HepG2 (cell line): Measurements from ENCODE around the gene TRIO. TPM values are rescaled to one million over a fixed set of nuclear protein-coding genes. Genes with fewer than 3 reads are reported as not detected.

Experiments
- ATAC-seq: fragments of 200-7000 bp; cut with Tn5 transposase; 3 replicates; pipeline ENCODE4 v1.9.1; 2020; ENCODE audit warnings: mild to moderate bottlenecking, moderate library complexity
- BruUV-seq: library from RNA; stranded (reverse); fragments of 400-500 nt; replicated peaks from 2 replicates; lab custom pipeline; 2021; lab: Mats Ljungman, UMichigan
- CTCF ChIA-PET: fragments of 300-600 bp; formaldehyde crosslinking; extraction: SDS; loops from one replicate; lab custom pipeline; 2021; ENCODE audit warnings: low total read pairs, inconsistent platforms, low intra/inter-chr PET ratio; lab: Yijun Ruan, JAX
- POLR2A ChIA-PET: fragments of 350-600 bp; sonication (Branson Sonifier 250); formaldehyde crosslinking; loops from one replicate; lab custom pipeline; 2020; ENCODE audit warnings: antibody characterized with exemption, inconsistent platforms; lab: Yijun Ruan, JAX
- DNase-seq: peaks from one replicate; pipeline ENCODE4 v3.0.0-alpha.2; 2015; ENCODE audit warnings: low spot score
- FAIRE-seq: peaks from 3 replicates; lab custom pipeline; 2011; peaks lifted over from hg19 to GRCh38; lab: Jason Lieb, UNC
- H2AFZ ChIP-seq: one replicate; pipeline ENCODE4 v1.6.1; 2011; ENCODE audit warnings: low read length, inconsistent platforms
- H3K27ac ChIP-seq: fragments of 300-600 bp; 3 replicates; pipeline ENCODE4 v1.8.0; 2011; ENCODE audit warnings: mixed run types, mild to moderate bottlenecking, mixed read lengths, low read length, inconsistent platforms; ENCODE audit not compliant: insufficient read depth; ENCODE audit errors: extremely low read length
- H3K27me3 ChIP-seq, 2 experiments: fragments of 200-600 bp in 1 of 2; 2 replicates in 1 of 2; 3 replicates in 1 of 2; pipeline versions ENCODE4 v1.6.0 to v1.8.0; 2011; ENCODE audit warnings: low read length in 2 of 2, mild to moderate bottlenecking in 2 of 2, moderate library complexity in 2 of 2, inconsistent platforms in 1 of 2; ENCODE audit not compliant: insufficient read depth in 2 of 2, control insufficient read depth in 1 of 2
- H3K36me3 ChIP-seq, 2 experiments: fragments of 200-600 bp in 1 of 2; replicated peaks in 1 of 2; 2 replicates in 1 of 2; 3 replicates in 1 of 2; pipeline versions ENCODE4 v1.5.1 to v1.8.0; 2011; ENCODE audit warnings: low read length in 2 of 2, inconsistent platforms in 1 of 2; ENCODE audit not compliant: insufficient read depth in 2 of 2, control insufficient read depth in 1 of 2
- H3K4me1 ChIP-seq: 2 replicates; pipeline ENCODE4 v1.5.1; 2012; ENCODE audit warnings: low read length, inconsistent platforms; ENCODE audit not compliant: insufficient read depth
- H3K4me2 ChIP-seq: 2 replicates; pipeline ENCODE4 v1.6.0; 2011; ENCODE audit warnings: low read depth, low read length, inconsistent platforms
- H3K4me3 ChIP-seq, 3 experiments: fragments of 200-600 bp in 1 of 3; sonication (generic), shearing (Covaris generic) in 1 of 3; replicated peaks in 1 of 3; 2 replicates each; pipeline ENCODE4 v1.5.1; 2011 to 2016; ENCODE audit warnings: low read length in 3 of 3, inconsistent platforms in 2 of 3, low read depth in 2 of 3, mild to moderate bottlenecking in 2 of 3, control low read depth in 1 of 3, mixed read lengths in 1 of 3; ENCODE audit not compliant: insufficient read depth in 1 of 3
- H3K79me2 ChIP-seq: one replicate; pipeline ENCODE4 v1.6.1; 2011; ENCODE audit warnings: low read length, inconsistent platforms; ENCODE audit not compliant: insufficient read depth
- H3K9ac ChIP-seq: 2 replicates; pipeline ENCODE4 v1.6.0; 2011; ENCODE audit warnings: mild to moderate bottlenecking, low read depth, low read length, inconsistent platforms; ENCODE audit not compliant: insufficient read depth
- H3K9me3 ChIP-seq: 2 replicates; pipeline ENCODE4 v1.5.1; 2012; ENCODE audit warnings: mild to moderate bottlenecking, low read length
- H4K20me1 ChIP-seq: 2 replicates; pipeline ENCODE4 v1.6.0; 2011; ENCODE audit warnings: inconsistent platforms, mild to moderate bottlenecking, low read length, moderate library complexity; ENCODE audit not compliant: insufficient read depth
- AGO1 ChIP-seq: fragments of 200-400 bp; formaldehyde crosslinking; IDR thresholded peaks from 2 replicates; pipeline ENCODE4 v1.6.1; 2017; ENCODE audit warnings: mild to moderate bottlenecking, low read depth, low read length, moderate library complexity; ENCODE audit not compliant: poor library complexity, severe bottlenecking
- ATF1 ChIP-seq: IDR thresholded peaks from 2 replicates; pipeline ENCODE4 v1.6.1; 2016; ENCODE audit warnings: mild to moderate bottlenecking, control low read depth
- CEBPB ChIP-seq: IDR thresholded peaks from 2 replicates; pipeline ENCODE4 v1.6.1; 2011; ENCODE audit warnings: low read depth, low read length, improper control_type of control experiment, borderline replicate concordance
- KLF11 ChIP-seq: IDR thresholded peaks from 2 replicates; pipeline ENCODE4 v1.6.1; 2016; ENCODE audit warnings: missing compliant biosample characterization
- NFIC ChIP-seq: IDR thresholded peaks from 2 replicates; pipeline ENCODE4 v1.6.1; 2012; ENCODE audit warnings: mild to moderate bottlenecking, low read length, inconsistent platforms
- PHF20 ChIP-seq: sonication (generic); formaldehyde crosslinking; IDR thresholded peaks from 2 replicates; pipeline ENCODE4 v1.5.0; 2020; ENCODE audit warnings: mild to moderate bottlenecking, missing genetic modification reagents
- SALL1 ChIP-seq: sonication (generic); formaldehyde crosslinking; IDR thresholded peaks from 2 replicates; pipeline ENCODE4 v1.8.0; 2022; ENCODE audit warnings: mild to moderate bottlenecking, missing genetic modification reagents
- SRSF1 ChIP-seq: fragments of 200-400 bp; formaldehyde crosslinking; optimal IDR thresholded peaks from 2 replicates; pipeline ENCODE3; 2017; ENCODE audit warnings: mild to moderate bottlenecking, low read depth, low read length, moderate library complexity
- ZNF550 ChIP-seq: sonication (generic); formaldehyde crosslinking; IDR thresholded peaks from 2 replicates; pipeline ENCODE4 v1.4.0; 2020; ENCODE audit warnings: mild to moderate bottlenecking, missing genetic modification reagents, borderline replicate concordance
- ZNF782 ChIP-seq: sonication (generic); formaldehyde crosslinking; IDR thresholded peaks from 2 replicates; pipeline ENCODE4 v1.4.0; 2020; ENCODE audit warnings: missing genetic modification reagents, mild to moderate bottlenecking, borderline replicate concordance
- WGBS: methylation state at CpG from one replicate; pipeline ENCODE4 v1.1.6; 2017; ENCODE audit warnings: low lambda C conversion rate; 5-methylcytosine and 5-hydroxymethylcytosine counted together
- in situ Hi-C: cut with HindIII; loops from 2 replicates; pipeline ENCODE4 v1.10.0; 2017; ENCODE audit warnings: low pct_unique_long_range_greater_than_20kb; ENCODE audit not compliant: extremely low pct_ligation_motif_present
- intact Hi-C: fragments of 100-400 bp; cut with micrococcal nuclease; formaldehyde crosslinking; loops from one replicate; pipeline ENCODE4 v1.10.0; 2022; ENCODE audit not compliant: unreplicated experiment
- polyA plus RNA-seq, 8 experiments: library from polyadenylated mRNA; depleted of rRNA in 3 of 8; stranded (reverse) in 7 of 8; unstranded in 1 of 8; fragments of >200 nt; fragmentation: Illumina TruSeq in 4 of 8; extraction: Trizol in 4 of 8; gene quantifications; 2 replicates each; pipeline versions ENCODE4 v1.2.1 to v1.2.3, GENCODE V29; 2011 to 2016; ENCODE audit warnings: low read depth in 4 of 8, missing spikeins in 1 of 8, mixed read lengths in 1 of 8; ENCODE audit not compliant: insufficient read depth in 1 of 8
- total RNA-seq, 5 experiments: library from RNA; depleted of rRNA; stranded (reverse); fragments of >200 nt; fragmentation: Illumina TruSeq; extraction: Trizol; gene quantifications; 2 replicates each; pipeline ENCODE4 v1.2.3, GENCODE V29; 2016; ENCODE audit warnings: low read depth in 1 of 5
- TF ChIP-seq, protein P1 (sequence below): sonication (generic); formaldehyde crosslinking; IDR thresholded peaks from 2 replicates; pipeline ENCODE4 v1.9.0; 2021; ENCODE audit warnings: missing genetic modification reagents, borderline replicate concordance
- TF ChIP-seq, protein P2 (sequence below): sonication (generic); formaldehyde crosslinking; IDR thresholded peaks from 2 replicates; pipeline ENCODE4 v1.8.0; 2022; ENCODE audit warnings: mild to moderate bottlenecking, missing genetic modification reagents, moderate library complexity
- TF ChIP-seq, protein P3 (sequence below): sonication (generic); formaldehyde crosslinking; conservative IDR thresholded peaks from 2 replicates; pipeline ENCODE4 v1.8.0; 2022; ENCODE audit warnings: missing genetic modification reagents

The TRIO gene
- total and polyA plus RNA-seq, 2 of the 13 experiments (the other 11 are each of a cell fraction or from before 2014, with no cell fraction given) = 45.2 to 45.9 TPM

DNA sequence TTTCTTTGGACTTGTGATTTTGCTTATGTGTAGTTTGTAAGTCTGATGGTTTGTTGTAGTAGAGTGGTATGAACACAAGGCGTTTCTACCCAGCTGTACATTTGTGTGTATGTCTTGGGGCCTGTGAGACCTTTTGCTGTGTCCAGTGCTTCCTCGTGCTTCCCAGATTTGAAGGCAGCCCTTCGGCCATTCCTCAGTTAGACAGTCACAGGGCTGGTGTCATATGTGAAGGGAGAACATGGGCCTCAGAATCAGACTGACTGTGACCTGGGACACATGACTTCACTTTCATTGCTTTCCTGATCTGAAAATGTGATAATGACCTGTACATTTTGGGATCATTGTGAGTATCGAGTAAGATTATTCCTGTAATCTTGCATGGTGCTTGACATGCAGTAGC is 140.0 kb downstream of the TRIO start (continued):
- TF ChIP-seq, protein P1, sequence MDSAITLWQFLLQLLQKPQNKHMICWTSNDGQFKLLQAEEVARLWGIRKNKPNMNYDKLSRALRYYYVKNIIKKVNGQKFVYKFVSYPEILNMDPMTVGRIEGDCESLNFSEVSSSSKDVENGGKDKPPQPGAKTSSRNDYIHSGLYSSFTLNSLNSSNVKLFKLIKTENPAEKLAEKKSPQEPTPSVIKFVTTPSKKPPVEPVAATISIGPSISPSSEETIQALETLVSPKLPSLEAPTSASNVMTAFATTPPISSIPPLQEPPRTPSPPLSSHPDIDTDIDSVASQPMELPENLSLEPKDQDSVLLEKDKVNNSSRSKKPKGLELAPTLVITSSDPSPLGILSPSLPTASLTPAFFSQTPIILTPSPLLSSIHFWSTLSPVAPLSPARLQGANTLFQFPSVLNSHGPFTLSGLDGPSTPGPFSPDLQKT (CRISPR knock-in tag) = no peak
- TF ChIP-seq ZNF782 (CRISPR knock-in tag) = no peak

DNA sequence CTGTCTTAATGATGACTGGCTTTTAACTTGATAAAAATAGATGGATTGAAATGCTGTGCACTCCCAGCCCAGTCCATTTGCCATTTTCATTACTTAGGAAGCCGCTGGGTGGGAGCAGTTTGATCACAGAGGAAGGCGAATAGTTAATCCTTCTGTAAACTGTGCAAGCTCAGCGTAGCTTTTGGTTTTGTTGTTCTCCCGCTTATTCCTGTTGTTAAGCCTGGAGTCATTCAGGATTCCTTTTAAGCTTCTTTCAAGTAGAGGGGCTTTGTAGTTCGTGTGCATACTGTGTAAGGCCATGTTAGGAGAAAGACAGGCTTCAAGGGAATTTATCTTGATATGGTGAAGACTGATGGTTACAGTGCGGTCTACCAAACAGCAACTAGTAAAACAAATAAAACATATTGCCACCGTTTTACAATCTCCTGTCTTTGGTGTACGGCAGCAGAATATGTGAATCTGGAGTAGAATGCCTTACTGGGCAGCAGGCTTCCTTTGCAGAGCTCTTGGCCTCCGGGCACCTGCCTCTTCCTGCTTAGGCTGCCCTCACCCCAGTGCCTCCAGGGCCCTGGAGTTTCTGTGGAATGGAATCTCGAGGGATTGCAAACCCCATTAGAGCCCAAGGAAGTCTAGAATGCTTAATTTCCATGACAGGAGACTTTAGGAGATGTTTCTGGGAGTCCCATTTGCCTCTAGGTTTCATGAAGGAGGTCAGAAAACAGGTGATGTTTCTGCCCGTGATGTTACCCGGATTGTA is 141.4 kb downstream of the TRIO start:
- H2AFZ ChIP-seq = no peak overlapping the region
- H3K4me3 ChIP-seq = no peak overlapping the region
- H3K27me3 ChIP-seq = no peaks in the 10 kb centered on the region
- no peak for DNase-seq
- no peak for FAIRE-seq
- in situ Hi-C loops = no loop called here
- no TSS peak for BruUV-seq
- no peak for ATAC-seq
- peaks cover 10 to 47% of the 10 kb centered on the region in 2 experiments for H3K36me3 ChIP-seq
- no peaks in the 10 kb centered on the region for H4K20me1 ChIP-seq
- H3K27ac ChIP-seq = no peak overlapping the region
- TF ChIP-seq ATF1 = no peak
- TF ChIP-seq, protein P2, sequence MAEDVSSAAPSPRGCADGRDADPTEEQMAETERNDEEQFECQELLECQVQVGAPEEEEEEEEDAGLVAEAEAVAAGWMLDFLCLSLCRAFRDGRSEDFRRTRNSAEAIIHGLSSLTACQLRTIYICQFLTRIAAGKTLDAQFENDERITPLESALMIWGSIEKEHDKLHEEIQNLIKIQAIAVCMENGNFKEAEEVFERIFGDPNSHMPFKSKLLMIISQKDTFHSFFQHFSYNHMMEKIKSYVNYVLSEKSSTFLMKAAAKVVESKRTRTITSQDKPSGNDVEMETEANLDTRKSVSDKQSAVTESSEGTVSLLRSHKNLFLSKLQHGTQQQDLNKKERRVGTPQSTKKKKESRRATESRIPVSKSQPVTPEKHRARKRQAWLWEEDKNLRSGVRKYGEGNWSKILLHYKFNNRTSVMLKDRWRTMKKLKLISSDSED = no peak
- no peak for TF ChIP-seq ZNF550 (CRISPR knock-in tag)
- TF ChIP-seq NFIC = no peak
- no peak for TF ChIP-seq SALL1 (CRISPR knock-in tag)
- TF ChIP-seq SRSF1 = no peak
- TF ChIP-seq CEBPB = no peak
- TF ChIP-seq AGO1 = no peak
- no peak for TF ChIP-seq KLF11 (CRISPR knock-in tag)
- TF ChIP-seq PHF20 (CRISPR knock-in tag) = no peak
- TF ChIP-seq, protein P3, sequence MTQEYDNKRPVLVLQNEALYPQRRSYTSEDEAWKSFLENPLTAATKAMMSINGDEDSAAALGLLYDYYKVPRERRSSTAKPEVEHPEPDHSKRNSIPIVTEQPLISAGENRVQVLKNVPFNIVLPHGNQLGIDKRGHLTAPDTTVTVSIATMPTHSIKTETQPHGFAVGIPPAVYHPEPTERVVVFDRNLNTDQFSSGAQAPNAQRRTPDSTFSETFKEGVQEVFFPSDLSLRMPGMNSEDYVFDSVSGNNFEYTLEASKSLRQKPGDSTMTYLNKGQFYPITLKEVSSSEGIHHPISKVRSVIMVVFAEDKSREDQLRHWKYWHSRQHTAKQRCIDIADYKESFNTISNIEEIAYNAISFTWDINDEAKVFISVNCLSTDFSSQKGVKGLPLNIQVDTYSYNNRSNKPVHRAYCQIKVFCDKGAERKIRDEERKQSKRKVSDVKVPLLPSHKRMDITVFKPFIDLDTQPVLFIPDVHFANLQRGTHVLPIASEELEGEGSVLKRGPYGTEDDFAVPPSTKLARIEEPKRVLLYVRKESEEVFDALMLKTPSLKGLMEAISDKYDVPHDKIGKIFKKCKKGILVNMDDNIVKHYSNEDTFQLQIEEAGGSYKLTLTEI (CRISPR knock-in tag) = no peak
- ChIA-PET CTCF (no interaction called here), POLR2A (no interaction called here)
- intact Hi-C loops = no loop called here
- H3K9me3 ChIP-seq = no peaks in the 10 kb centered on the region
- no peak overlapping the region for H3K4me2 ChIP-seq
- no peak overlapping the region for H3K9ac ChIP-seq
- H3K4me1 ChIP-seq = no peaks in the 10 kb centered on the region
- H3K79me2 ChIP-seq = no peaks in the 10 kb centered on the region
- WGBS = 97% methylated on average over 12 of the region's 12 CpGs
